H9 (cell line): ENCODE results near the gene NKD2. TPM values are rescaled to one million over a fixed set of nuclear protein-coding genes. Genes with fewer than 3 reads are reported as not detected.

Source experiments
- DNase-seq: peaks from one replicate; pipeline ENCODE4 v3.0.0-alpha.2; 2017
- H2AFZ ChIP-seq: one replicate; pipeline ENCODE4 v1.6.1; 2013; ENCODE audit warnings: mild to moderate bottlenecking, low read length, control low read depth, moderate library complexity
- H2AK5ac ChIP-seq: 2 replicates; pipeline ENCODE4 v1.6.1; 2013; ENCODE audit warnings: low read length, control low read depth, mixed read lengths; ENCODE audit not compliant: insufficient read length
- H2BK120ac ChIP-seq: one replicate; pipeline ENCODE4 v1.6.1; 2013; ENCODE audit warnings: low read depth, mild to moderate bottlenecking, low read length, control low read depth, inconsistent platforms; ENCODE audit not compliant: poor library complexity, severe bottlenecking
- H2BK12ac ChIP-seq: 2 replicates; pipeline ENCODE4 v1.6.1; 2013; ENCODE audit warnings: low read length, control low read depth, mixed read lengths, low read depth; ENCODE audit not compliant: insufficient read length
- H2BK15ac ChIP-seq: 2 replicates; pipeline ENCODE4 v1.6.1; 2013; ENCODE audit warnings: low read depth, low read length, control low read depth
- H2BK20ac ChIP-seq: one replicate; pipeline ENCODE4 v1.6.1; 2013; ENCODE audit warnings: low read depth, mild to moderate bottlenecking, low read length, control low read depth, inconsistent platforms; ENCODE audit not compliant: poor library complexity, severe bottlenecking
- H2BK5ac ChIP-seq: 2 replicates; pipeline ENCODE4 v1.6.1; 2013; ENCODE audit warnings: low read length, control low read depth, mixed read lengths; ENCODE audit not compliant: insufficient read length
- H3K14ac ChIP-seq: 2 replicates; pipeline ENCODE4 v1.6.1; 2013; ENCODE audit warnings: low read length, control low read depth; ENCODE audit not compliant: insufficient read depth
- H3K18ac ChIP-seq: 2 replicates; pipeline ENCODE4 v1.6.1; 2013; ENCODE audit warnings: low read depth, mild to moderate bottlenecking, mixed read lengths, low read length, control low read depth; ENCODE audit not compliant: insufficient read length
- H3K23ac ChIP-seq: 2 replicates; pipeline ENCODE4 v1.6.1; 2013; ENCODE audit warnings: low read length, control low read depth, mixed read lengths, low read depth; ENCODE audit not compliant: insufficient read length
- H3K23me2 ChIP-seq: 2 replicates; pipeline ENCODE4 v1.6.1; 2013; ENCODE audit warnings: low read depth, mild to moderate bottlenecking, mixed read lengths, low read length, control low read depth; ENCODE audit not compliant: insufficient read length, poor library complexity, severe bottlenecking
- H3K27ac ChIP-seq: 2 replicates; pipeline ENCODE4 v1.5.1; 2013; ENCODE audit warnings: low read length, control low read depth, mixed read lengths, low read depth; ENCODE audit not compliant: insufficient read length
- H3K27me3 ChIP-seq: 2 replicates; pipeline ENCODE4 v1.6.1; 2013; ENCODE audit warnings: low read length, control low read depth, inconsistent platforms; ENCODE audit not compliant: insufficient read depth
- H3K4ac ChIP-seq: 2 replicates; pipeline ENCODE4 v1.6.1; 2013; ENCODE audit warnings: low read depth, mild to moderate bottlenecking, control low read depth, inconsistent platforms, low read length, moderate library complexity
- H3K4me1 ChIP-seq: 2 replicates; pipeline ENCODE4 v1.6.1; 2013; ENCODE audit warnings: low read length, control low read depth, inconsistent platforms; ENCODE audit not compliant: insufficient read depth
- H3K4me2 ChIP-seq: 2 replicates; pipeline ENCODE4 v1.6.1; 2013; ENCODE audit warnings: low read length, control low read depth, mixed read lengths; ENCODE audit not compliant: insufficient read length, insufficient read depth
- H3K56ac ChIP-seq: 2 replicates; pipeline ENCODE4 v1.6.1; 2013; ENCODE audit warnings: low read depth, mild to moderate bottlenecking, mixed read lengths, low read length, control low read depth; ENCODE audit not compliant: insufficient read length
- H3K79me1 ChIP-seq: 2 replicates; pipeline ENCODE4 v1.6.1; 2013; ENCODE audit warnings: low read depth, mild to moderate bottlenecking, moderate library complexity, low read length, control low read depth, inconsistent platforms; ENCODE audit not compliant: insufficient read depth, poor library complexity, severe bottlenecking
- H3K79me2 ChIP-seq: 2 replicates; pipeline ENCODE4 v1.6.1; 2013; ENCODE audit warnings: low read length, control low read depth, inconsistent platforms; ENCODE audit not compliant: insufficient read depth
- H3K9ac ChIP-seq: 2 replicates; pipeline ENCODE4 v1.6.1; 2013; ENCODE audit warnings: low read length, control low read depth, mixed read lengths; ENCODE audit not compliant: insufficient read length; ENCODE audit errors: extremely low read depth
- H3K9me3 ChIP-seq: one replicate; pipeline ENCODE4 v1.6.1; 2013; ENCODE audit warnings: low read depth, low read length, inconsistent platforms; ENCODE audit not compliant: control insufficient read depth
- H3T11ph ChIP-seq: one replicate; pipeline ENCODE4 v1.6.1; 2013; ENCODE audit warnings: mild to moderate bottlenecking, low read length, control low read depth, inconsistent platforms
- H4K20me1 ChIP-seq: one replicate; pipeline ENCODE4 v1.6.1; 2013; ENCODE audit not compliant: control insufficient read depth, insufficient read length, insufficient read depth
- H4K5ac ChIP-seq: 2 replicates; pipeline ENCODE4 v1.6.1; 2013; ENCODE audit warnings: low read depth, mild to moderate bottlenecking, mixed read lengths, low read length, control low read depth; ENCODE audit not compliant: insufficient read length
- H4K8ac ChIP-seq: replicated peaks from 2 replicates; pipeline ENCODE4 v1.6.1; 2013; ENCODE audit warnings: low read length, control low read depth, mixed read lengths, low read depth; ENCODE audit not compliant: insufficient read length
- H4K91ac ChIP-seq: 2 replicates; pipeline ENCODE4 v1.6.1; 2013; ENCODE audit warnings: low read depth, mild to moderate bottlenecking, moderate library complexity, mixed read lengths, low read length, control low read depth; ENCODE audit not compliant: insufficient read length
- H3K27ac Mint-ChIP-seq, 3 experiments: 2 replicates in 2 of 3; 3 replicates in 1 of 3; pipeline ENCODE4 v1.8.0; 2020 to 2021; ENCODE audit warnings: mixed read lengths in 3 of 3, mild to moderate bottlenecking in 1 of 3, moderate library complexity in 1 of 3
- H3K27me3 Mint-ChIP-seq: 2 replicates; pipeline ENCODE4 v1.8.0; 2021; ENCODE audit warnings: low read depth, mild to moderate bottlenecking, moderate library complexity, mixed read lengths
- H3K36me3 Mint-ChIP-seq, 3 experiments: 2 replicates in 2 of 3; 3 replicates in 1 of 3; pipeline ENCODE4 v1.8.0; 2020 to 2021; ENCODE audit warnings: low read depth in 3 of 3, mixed read lengths in 3 of 3; ENCODE audit not compliant: insufficient read depth in 1 of 3
- H3K4me1 Mint-ChIP-seq, 2 experiments: 2 replicates each; pipeline ENCODE4 v1.8.0; 2020; ENCODE audit warnings: mixed read lengths in 2 of 2
- H3K4me3 Mint-ChIP-seq, 2 experiments: 2 replicates in 1 of 2; 3 replicates in 1 of 2; pipeline ENCODE4 v1.8.0; 2020 to 2021; ENCODE audit warnings: mild to moderate bottlenecking in 2 of 2, mixed read lengths in 2 of 2, moderate library complexity in 1 of 2
- H3K9me3 Mint-ChIP-seq, 2 experiments: 2 replicates in 1 of 2; 3 replicates in 1 of 2; pipeline ENCODE4 v1.8.0; 2020; ENCODE audit warnings: mild to moderate bottlenecking in 2 of 2, mixed read lengths in 2 of 2, moderate library complexity in 1 of 2
- CTCF ChIP-seq: fragments of 200-600 bp; sonication (generic); conservative IDR thresholded peaks from 3 replicates; pipeline ENCODE4 v1.8.0; 2021; ENCODE audit warnings: antibody characterized with exemption, mild to moderate bottlenecking
- WGBS: extraction: QIAGEN DNeasy Blood & Tissue Kit; methylation state at CpG from one replicate; pipeline ENCODE4 v1.1.7; 2013; ENCODE audit warnings: missing lambda C conversion rate, low lambda C conversion rate, mixed read lengths; ENCODE audit not compliant: insufficient read length; ENCODE audit errors: extremely low coverage; 5-methylcytosine and 5-hydroxymethylcytosine counted together
- total RNA-seq: library from RNA; stranded (reverse); gene quantifications from 2 replicates; pipeline ENCODE4 v1.2.1, GENCODE V29; 2021

The NKD2 gene
- total RNA-seq, 1 experiment from 2014 or later: 7.3 TPM

GRCh38 chr5:1073239-1074102 is 64.9 kb downstream of the NKD2 start:
- no CpG with 5 or more reads among the region's 46 CpGs for WGBS
- no peak for TF ChIP-seq CTCF
- no peak overlapping the region for H3K9ac ChIP-seq
- H4K8ac ChIP-seq: no peak overlapping the region
- no peak overlapping the region for H2AK5ac ChIP-seq
- H2BK12ac ChIP-seq: no peak overlapping the region
- no peak overlapping the region for H2BK120ac ChIP-seq
- no peak overlapping the region for H2BK5ac ChIP-seq
- Mint-ChIP-seq H3K4me3 (no peak overlapping the region), H3K27ac (peak overlapping the region in 2 of 3 experiments; percentile 87 to 94; a peak in 4 of 7 replicates), H3K27me3 (no peaks in the 10 kb centered on the region), H3K9me3 (no peaks in the 10 kb centered on the region), H3K36me3 (peaks cover 0 to 13% (median 13%) of the 10 kb centered on the region in 3 experiments; a peak in 5 of 7 replicates), H3K4me1 (peaks cover 0 to 3% of the 10 kb centered on the region in 2 experiments; a peak in 1 of 4 replicates)
- H3K14ac ChIP-seq: no peak overlapping the region
- no peaks in the 10 kb centered on the region for H4K20me1 ChIP-seq
- H3K4ac ChIP-seq: no peak overlapping the region
- no peak overlapping the region for H3K4me2 ChIP-seq
- no peak overlapping the region for H3T11ph ChIP-seq
- H3K27ac ChIP-seq: no peak overlapping the region
- H3K56ac ChIP-seq: no peak overlapping the region
- no peak overlapping the region for H3K18ac ChIP-seq
- H3K23me2 ChIP-seq: no peaks in the 10 kb centered on the region
- no peak overlapping the region for H2AFZ ChIP-seq
- no peak overlapping the region for H2BK20ac ChIP-seq
- peak; percentile 36 for DNase-seq
- H2BK15ac ChIP-seq: no peak overlapping the region
- H3K27me3 ChIP-seq: no peaks in the 10 kb centered on the region
- H3K23ac ChIP-seq: no peak overlapping the region
- H3K79me2 ChIP-seq: no peaks in the 10 kb centered on the region; the same call in 1 of the 2 replicates
- H3K9me3 ChIP-seq: no peaks in the 10 kb centered on the region
- no peaks in the 10 kb centered on the region for H3K79me1 ChIP-seq
- no peak overlapping the region for H4K91ac ChIP-seq
- no peaks in the 10 kb centered on the region for H3K4me1 ChIP-seq
- H4K5ac ChIP-seq: no peak overlapping the region
